HG03045 (cell line): Measurements from ENCODE around the gene MPC1.
"Not testable (repeated sequence)": the region's sequence is repeated elsewhere in the genome, so short reads cannot be mapped to it uniquely, and the experiment has no call there.

ENCODE experiments used
- ATAC-seq: cut with Tn5 transposase; IDR thresholded peaks from one replicate; pipeline ENCODE4 v1.9.1; 2021; ENCODE audit warnings: mild to moderate bottlenecking, moderate library complexity; ENCODE audit not compliant: unreplicated experiment

The MPC1 gene

GRCh38 chr6:166382500-166382932, 224 bp downstream of the MPC1 start:
- no peak for ATAC-seq

GRCh38 chr6:166381733-166382499, 824 bp downstream of the MPC1 start:
- peak; percentile 53 for ATAC-seq

GRCh38 chr6:166381381-166381732, 1.4 kb downstream of the MPC1 start:
- no peak for ATAC-seq

- ATAC-seq: no peak
Measured at GRCh38 chr6:166379800-166380199, 2.9 kb downstream of the MPC1 start.

- no peak for ATAC-seq
Measured at GRCh38 chr6:166379103-166379586, 3.6 kb downstream of the MPC1 start.

GRCh38 chr6:166377721-166378120, 5.0 kb downstream of the MPC1 start:
- no peak for ATAC-seq

- ATAC-seq: no peak
Measured at GRCh38 chr6:166375013-166375412, 7.7 kb downstream of the MPC1 start.

GRCh38 chr6:166370489-166370888, 12.3 kb downstream of the MPC1 start:
- no peak for ATAC-seq

- ATAC-seq: no peak
Measured at GRCh38 chr6:166369782-166370181, 13.0 kb downstream of the MPC1 start.

GRCh38 chr6:166366921-166367320, 15.8 kb downstream of the MPC1 start:
- no peak for ATAC-seq

GRCh38 chr6:166365806-166366205, 16.9 kb downstream of the MPC1 start:
- no peak for ATAC-seq

GRCh38 chr6:166365221-166365620, 17.5 kb downstream of the MPC1 start:
- no peak for ATAC-seq

- ATAC-seq: no peak
Measured at GRCh38 chr6:166364456-166364855, 18.3 kb downstream of the MPC1 start.

- ATAC-seq: not testable (repeated sequence)
Measured at GRCh38 chr6:166362427-166362826, 20.3 kb downstream of the MPC1 start.

- no peak for ATAC-seq
Measured at GRCh38 chr6:166361077-166361429, 21.7 kb downstream of the MPC1 start.

GRCh38 chr6:166360243-166361076, 22.3 kb downstream of the MPC1 start:
- no peak for ATAC-seq

GRCh38 chr6:166355552-166355951, 27.2 kb downstream of the MPC1 start:
- no peak for ATAC-seq

GRCh38 chr6:166354965-166355364, 27.8 kb downstream of the MPC1 start:
- ATAC-seq: no peak

GRCh38 chr6:166354143-166354542, 28.6 kb downstream of the MPC1 start:
- ATAC-seq: no peak

- no peak for ATAC-seq
Measured at GRCh38 chr6:166353507-166353906, 29.2 kb downstream of the MPC1 start.

- ATAC-seq: no peak
Measured at GRCh38 chr6:166352923-166353322, 29.8 kb downstream of the MPC1 start.

- ATAC-seq: peak; percentile 96
Measured at GRCh38 chr6:166351715-166352285, 30.9 kb downstream of the MPC1 start.
